Chondrocyte (in vitro differentiated cells): ENCODE data around the gene KRTAP4-1. TPM values are rescaled to one million over a fixed set of nuclear protein-coding genes. Genes with fewer than 3 reads are reported as not detected.
"Not testable (repeated sequence)": the region's sequence is repeated elsewhere in the genome, so short reads cannot be mapped to it uniquely, and the experiment has no call there.

Experiments used
- DNase-seq: peaks from one replicate; pipeline ENCODE4 v3.0.0; 2021; ENCODE audit warnings: mixed read lengths, low spot score
- H3K27ac Mint-ChIP-seq: one replicate; pipeline ENCODE4 v1.8.0; 2021; ENCODE audit warnings: mild to moderate bottlenecking, moderate library complexity, mixed read lengths; ENCODE audit not compliant: unreplicated experiment
- H3K27me3 Mint-ChIP-seq: 2 replicates; pipeline ENCODE4 v1.8.0; 2021; ENCODE audit warnings: low read depth, mixed read lengths
- H3K36me3 Mint-ChIP-seq: 2 replicates; pipeline ENCODE4 v1.8.0; 2021; ENCODE audit warnings: low read depth, mixed read lengths
- H3K4me1 Mint-ChIP-seq: 2 replicates; pipeline ENCODE4 v1.8.0; 2021; ENCODE audit warnings: low read depth, mild to moderate bottlenecking, mixed read lengths
- H3K4me3 Mint-ChIP-seq: one replicate; pipeline ENCODE4 v1.8.0; 2021; ENCODE audit warnings: mild to moderate bottlenecking, moderate library complexity, mixed read lengths; ENCODE audit not compliant: unreplicated experiment
- H3K9me3 Mint-ChIP-seq: 2 replicates; pipeline ENCODE4 v1.8.0; 2021; ENCODE audit warnings: low read depth, mixed read lengths
- long read RNA-seq: library from polyadenylated mRNA; stranded (forward); transcript quantifications from one replicate; pipeline ENCODE4 v2.0.0, GENCODE V29; 2021
- total RNA-seq: library from RNA; stranded (reverse); gene quantifications from 3 replicates; pipeline ENCODE4 v1.2.1, GENCODE V29; 2021
- TF ChIP-seq, protein P1 (sequence below): fragments of 200-600 bp; sonication (generic); IDR thresholded peaks from 2 replicates; pipeline ENCODE4 v1.5.0; 2021; ENCODE audit warnings: antibody characterized with exemption, mild to moderate bottlenecking, moderate library complexity

The KRTAP4-1 gene
- not detected in 3 replicates for total RNA-seq
- long read RNA-seq, result 0 reads

GRCh38 chr17:41184480-41184961 lies at the start of gene KRTAP4-1:
Gene KRTAP4-1 (minus strand): TSS chr17:41184911. CDS start chr17:41184854, 57 bp downstream.
- H3K27ac Mint-ChIP-seq, result no peak within 1 kb of the TSS
- TF ChIP-seq, protein P1, sequence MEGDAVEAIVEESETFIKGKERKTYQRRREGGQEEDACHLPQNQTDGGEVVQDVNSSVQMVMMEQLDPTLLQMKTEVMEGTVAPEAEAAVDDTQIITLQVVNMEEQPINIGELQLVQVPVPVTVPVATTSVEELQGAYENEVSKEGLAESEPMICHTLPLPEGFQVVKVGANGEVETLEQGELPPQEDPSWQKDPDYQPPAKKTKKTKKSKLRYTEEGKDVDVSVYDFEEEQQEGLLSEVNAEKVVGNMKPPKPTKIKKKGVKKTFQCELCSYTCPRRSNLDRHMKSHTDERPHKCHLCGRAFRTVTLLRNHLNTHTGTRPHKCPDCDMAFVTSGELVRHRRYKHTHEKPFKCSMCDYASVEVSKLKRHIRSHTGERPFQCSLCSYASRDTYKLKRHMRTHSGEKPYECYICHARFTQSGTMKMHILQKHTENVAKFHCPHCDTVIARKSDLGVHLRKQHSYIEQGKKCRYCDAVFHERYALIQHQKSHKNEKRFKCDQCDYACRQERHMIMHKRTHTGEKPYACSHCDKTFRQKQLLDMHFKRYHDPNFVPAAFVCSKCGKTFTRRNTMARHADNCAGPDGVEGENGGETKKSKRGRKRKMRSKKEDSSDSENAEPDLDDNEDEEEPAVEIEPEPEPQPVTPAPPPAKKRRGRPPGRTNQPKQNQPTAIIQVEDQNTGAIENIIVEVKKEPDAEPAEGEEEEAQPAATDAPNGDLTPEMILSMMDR, result no peak
- peaks cover 18% of the 10 kb centered on the region for H3K27me3 Mint-ChIP-seq
- H3K36me3 Mint-ChIP-seq, result peaks cover 1% of the 10 kb centered on the region
- DNase-seq, result no peak
- H3K9me3 Mint-ChIP-seq, result no peaks in the 10 kb centered on the region
- no peaks in the 10 kb centered on the region for H3K4me1 Mint-ChIP-seq
- H3K4me3 Mint-ChIP-seq, result no peak within 1 kb of the TSS

GRCh38 chr17:41232399-41233105 lies 47.8 kb upstream of the KRTAP4-1 start, which contains the start of gene KRTAP9-3:
Gene KRTAP9-3 (plus strand): TSS chr17:41232449. CDS start chr17:41232502, 53 bp downstream.
- peaks cover 55% of the 10 kb centered on the region for H3K27me3 Mint-ChIP-seq
- H3K27ac Mint-ChIP-seq, result not testable (repeated sequence)

GRCh38 chr17:41231731-41232130 lies 47.0 kb upstream of the KRTAP4-1 start:
- no peak for DNase-seq
- H3K4me3 Mint-ChIP-seq, result no peak overlapping the region
- H3K27me3 Mint-ChIP-seq, result peaks cover 50% of the 10 kb centered on the region

More at GRCh38 chr17:41232399-41233105, 47.8 kb upstream of the KRTAP4-1 start, which contains the start of gene KRTAP9-3:
- H3K9me3 Mint-ChIP-seq, DNase-seq, H3K36me3 Mint-ChIP-seq, H3K4me3 Mint-ChIP-seq, H3K4me1 Mint-ChIP-seq: not testable (repeated sequence)

DNA sequence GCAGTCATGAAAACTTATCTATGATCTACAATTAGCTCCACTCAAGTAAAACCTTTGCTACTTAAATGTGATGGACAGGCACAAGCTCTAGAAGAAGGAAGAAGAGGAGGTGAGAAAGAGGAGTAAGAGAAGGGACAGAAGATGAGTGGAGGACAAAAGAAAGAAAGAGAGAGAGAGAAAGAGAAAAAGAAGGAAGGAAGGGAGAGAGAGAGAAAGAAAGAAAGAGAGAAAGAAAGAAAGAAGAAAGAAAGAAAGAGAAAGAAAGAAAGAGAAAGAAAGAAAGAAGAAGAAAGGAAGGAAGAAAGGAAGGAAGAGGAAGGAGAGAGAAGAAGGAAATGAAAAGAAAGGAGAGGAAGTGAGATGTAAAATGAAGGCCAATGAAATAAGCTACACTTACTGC lies 45.4 kb upstream of the KRTAP4-1 start:
- Mint-ChIP-seq H3K4me1 (no peaks in the 10 kb centered on the region), H3K27me3 (peaks cover 44% of the 10 kb centered on the region), H3K4me3 (no peak overlapping the region), H3K9me3 (no peaks in the 10 kb centered on the region), H3K36me3 (no peaks in the 10 kb centered on the region), H3K27ac (no peak overlapping the region)
- TF ChIP-seq, protein P1, result no peak
- no peak for DNase-seq

More at GRCh38 chr17:41231731-41232130, 47.0 kb upstream of the KRTAP4-1 start:
- no peak overlapping the region for H3K27ac Mint-ChIP-seq
- no peaks in the 10 kb centered on the region for H3K9me3 Mint-ChIP-seq
- H3K4me1 Mint-ChIP-seq, result no peaks in the 10 kb centered on the region
- TF ChIP-seq, protein P1, result no peak
- no peaks in the 10 kb centered on the region for H3K36me3 Mint-ChIP-seq

DNA sequence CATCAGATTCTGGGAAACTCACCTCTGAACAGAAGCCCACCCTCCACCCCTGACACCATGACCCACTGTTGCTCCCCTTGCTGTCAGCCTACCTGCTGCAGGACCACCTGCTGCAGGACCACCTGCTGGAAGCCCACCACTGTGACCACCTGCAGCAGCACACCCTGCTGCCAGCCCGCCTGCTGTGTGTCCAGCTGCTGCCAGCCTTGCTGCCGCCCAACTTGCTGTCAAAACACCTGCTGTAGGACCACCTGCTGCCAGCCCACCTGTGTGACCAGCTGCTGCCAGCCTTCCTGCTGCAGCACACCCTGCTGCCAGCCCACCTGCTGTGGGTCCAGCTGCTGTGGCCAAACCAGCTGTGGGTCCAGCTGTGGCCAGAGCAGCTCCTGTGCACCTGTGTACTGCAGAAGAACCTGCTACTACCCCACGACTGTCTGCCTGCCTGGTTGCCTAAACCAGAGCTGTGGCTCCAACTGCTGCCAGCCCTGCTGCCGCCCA lies 41.9 kb upstream of the KRTAP4-1 start, which contains the start of gene KRTAP9-2:
Gene KRTAP9-2 (plus strand): TSS at position 51 of the 498 bp plus-strand sequence. CDS start 7 bp downstream, at position 58.
- peaks cover 19% of the 10 kb centered on the region for H3K27me3 Mint-ChIP-seq
- not testable (repeated sequence) for H3K36me3 Mint-ChIP-seq, H3K4me1 Mint-ChIP-seq, H3K4me3 Mint-ChIP-seq, DNase-seq, H3K27ac Mint-ChIP-seq, H3K9me3 Mint-ChIP-seq

- H3K36me3 Mint-ChIP-seq, result no peaks in the 10 kb centered on the region
- no peak overlapping the region for H3K27ac Mint-ChIP-seq
Measured at GRCh38 chr17:41226051-41226450, 41.3 kb upstream of the KRTAP4-1 start.

More at GRCh38 chr17:41226051-41226450, 41.3 kb upstream of the KRTAP4-1 start:
- Mint-ChIP-seq H3K4me1 (no peaks in the 10 kb centered on the region), H3K4me3 (no peak overlapping the region), H3K9me3 (peaks cover 2% of the 10 kb centered on the region), H3K27me3 (peaks cover 20% of the 10 kb centered on the region)
- TF ChIP-seq, protein P1, result no peak
- DNase-seq, result no peak
